Nephron progenitor cell (in vitro differentiated cells): ENCODE results near the gene PTAFR.
A peak's percentile ranks its signal among the peaks of the same experiment; 100 is the strongest.

ENCODE experiments used
- DNase-seq: peaks from one replicate; pipeline ENCODE4 v3.0.0; 2021
- H3K27ac Mint-ChIP-seq: 2 replicates; pipeline ENCODE4 v1.8.0; 2021; ENCODE audit warnings: mild to moderate bottlenecking, moderate library complexity, mixed read lengths
- H3K27me3 Mint-ChIP-seq: 2 replicates; pipeline ENCODE4 v1.8.0; 2021; ENCODE audit warnings: mild to moderate bottlenecking, low read depth, mixed read lengths; ENCODE audit not compliant: poor library complexity
- H3K36me3 Mint-ChIP-seq: 2 replicates; pipeline ENCODE4 v1.8.0; 2021; ENCODE audit warnings: low read depth, mixed read lengths
- H3K4me1 Mint-ChIP-seq: 2 replicates; pipeline ENCODE4 v1.8.0; 2021; ENCODE audit warnings: mixed read lengths
- H3K4me3 Mint-ChIP-seq: 2 replicates; pipeline ENCODE4 v1.8.0; 2021; ENCODE audit warnings: mild to moderate bottlenecking, moderate library complexity, mixed read lengths
- H3K9me3 Mint-ChIP-seq: 2 replicates; pipeline ENCODE4 v1.8.0; 2021; ENCODE audit warnings: mild to moderate bottlenecking, moderate library complexity, mixed read lengths
- CTCF ChIP-seq: fragments of 200-600 bp; sonication (generic); IDR thresholded peaks from 2 replicates; pipeline ENCODE4 v1.5.0; 2021; ENCODE audit warnings: antibody characterized with exemption

PTAFR gene

GRCh38 chr1:28172713-28173150 lies 3.8 kb downstream of the PTAFR start:
- Mint-ChIP-seq H3K4me1 (peaks cover 56% of the 10 kb centered on the region), H3K36me3 (no peaks in the 10 kb centered on the region)
- no peak for TF ChIP-seq CTCF

GRCh38 chr1:28171246-28171645 lies 5.2 kb downstream of the PTAFR start:
- Mint-ChIP-seq H3K36me3 (no peaks in the 10 kb centered on the region), H3K4me1 (peaks cover 41% of the 10 kb centered on the region), H3K27me3 (peaks cover 6% of the 10 kb centered on the region), H3K9me3 (no peaks in the 10 kb centered on the region), H3K27ac (no peak overlapping the region), H3K4me3 (no peak overlapping the region)
- TF ChIP-seq CTCF, result no peak
- DNase-seq, result no peak

More at GRCh38 chr1:28172713-28173150, 3.8 kb downstream of the PTAFR start:
- Mint-ChIP-seq H3K4me3 (no peak overlapping the region), H3K9me3 (no peaks in the 10 kb centered on the region), H3K27ac (peak overlapping the region; percentile 62), H3K27me3 (peaks cover 6% of the 10 kb centered on the region)
- no peak for DNase-seq

GRCh38 chr1:28170001-28170596 lies 6.4 kb downstream of the PTAFR start:
- DNase-seq, result no peak
- peaks cover 31% of the 10 kb centered on the region for H3K4me1 Mint-ChIP-seq
- H3K36me3 Mint-ChIP-seq, result no peaks in the 10 kb centered on the region
- peaks cover 3% of the 10 kb centered on the region for H3K9me3 Mint-ChIP-seq
- H3K4me3 Mint-ChIP-seq, result no peak overlapping the region
- no peak for TF ChIP-seq CTCF
- peaks cover 3% of the 10 kb centered on the region for H3K27me3 Mint-ChIP-seq
- H3K27ac Mint-ChIP-seq, result no peak overlapping the region

GRCh38 chr1:28163496-28164161 lies 12.9 kb downstream of the PTAFR start:
- no peak overlapping the region for H3K4me3 Mint-ChIP-seq
- no peaks in the 10 kb centered on the region for H3K36me3 Mint-ChIP-seq
- DNase-seq, result no peak
- peaks cover 3% of the 10 kb centered on the region for H3K9me3 Mint-ChIP-seq
- TF ChIP-seq CTCF, result no peak
- H3K27me3 Mint-ChIP-seq, result peaks cover 17% of the 10 kb centered on the region
- H3K4me1 Mint-ChIP-seq, result peaks cover 18% of the 10 kb centered on the region
- no peak overlapping the region for H3K27ac Mint-ChIP-seq

GRCh38 chr1:28162151-28162550 lies 14.3 kb downstream of the PTAFR start:
- Mint-ChIP-seq H3K27me3 (peaks cover 17% of the 10 kb centered on the region), H3K4me1 (peaks cover 18% of the 10 kb centered on the region), H3K9me3 (peaks cover 3% of the 10 kb centered on the region), H3K27ac (peak overlapping the region; percentile 14), H3K4me3 (no peak overlapping the region), H3K36me3 (no peaks in the 10 kb centered on the region)
- no peak for DNase-seq
- no peak for TF ChIP-seq CTCF

GRCh38 chr1:28161751-28162150 lies 14.7 kb downstream of the PTAFR start:
- Mint-ChIP-seq H3K27ac (peak overlapping the region; percentile 14), H3K27me3 (peaks cover 17% of the 10 kb centered on the region), H3K9me3 (peaks cover 3% of the 10 kb centered on the region), H3K36me3 (no peaks in the 10 kb centered on the region), H3K4me1 (peaks cover 18% of the 10 kb centered on the region), H3K4me3 (no peak overlapping the region)
- no peak for DNase-seq
- TF ChIP-seq CTCF, result no peak
